ENCODE results near the gene INVS.
"Not testable (repeated sequence)": the region's sequence is repeated elsewhere in the genome, so short reads cannot be mapped to it uniquely, and the experiment has no call there.

INVS gene, protein sequence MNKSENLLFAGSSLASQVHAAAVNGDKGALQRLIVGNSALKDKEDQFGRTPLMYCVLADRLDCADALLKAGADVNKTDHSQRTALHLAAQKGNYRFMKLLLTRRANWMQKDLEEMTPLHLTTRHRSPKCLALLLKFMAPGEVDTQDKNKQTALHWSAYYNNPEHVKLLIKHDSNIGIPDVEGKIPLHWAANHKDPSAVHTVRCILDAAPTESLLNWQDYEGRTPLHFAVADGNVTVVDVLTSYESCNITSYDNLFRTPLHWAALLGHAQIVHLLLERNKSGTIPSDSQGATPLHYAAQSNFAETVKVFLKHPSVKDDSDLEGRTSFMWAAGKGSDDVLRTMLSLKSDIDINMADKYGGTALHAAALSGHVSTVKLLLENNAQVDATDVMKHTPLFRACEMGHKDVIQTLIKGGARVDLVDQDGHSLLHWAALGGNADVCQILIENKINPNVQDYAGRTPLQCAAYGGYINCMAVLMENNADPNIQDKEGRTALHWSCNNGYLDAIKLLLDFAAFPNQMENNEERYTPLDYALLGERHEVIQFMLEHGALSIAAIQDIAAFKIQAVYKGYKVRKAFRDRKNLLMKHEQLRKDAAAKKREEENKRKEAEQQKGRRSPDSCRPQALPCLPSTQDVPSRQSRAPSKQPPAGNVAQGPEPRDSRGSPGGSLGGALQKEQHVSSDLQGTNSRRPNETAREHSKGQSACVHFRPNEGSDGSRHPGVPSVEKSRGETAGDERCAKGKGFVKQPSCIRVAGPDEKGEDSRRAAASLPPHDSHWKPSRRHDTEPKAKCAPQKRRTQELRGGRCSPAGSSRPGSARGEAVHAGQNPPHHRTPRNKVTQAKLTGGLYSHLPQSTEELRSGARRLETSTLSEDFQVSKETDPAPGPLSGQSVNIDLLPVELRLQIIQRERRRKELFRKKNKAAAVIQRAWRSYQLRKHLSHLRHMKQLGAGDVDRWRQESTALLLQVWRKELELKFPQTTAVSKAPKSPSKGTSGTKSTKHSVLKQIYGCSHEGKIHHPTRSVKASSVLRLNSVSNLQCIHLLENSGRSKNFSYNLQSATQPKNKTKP

DNA sequence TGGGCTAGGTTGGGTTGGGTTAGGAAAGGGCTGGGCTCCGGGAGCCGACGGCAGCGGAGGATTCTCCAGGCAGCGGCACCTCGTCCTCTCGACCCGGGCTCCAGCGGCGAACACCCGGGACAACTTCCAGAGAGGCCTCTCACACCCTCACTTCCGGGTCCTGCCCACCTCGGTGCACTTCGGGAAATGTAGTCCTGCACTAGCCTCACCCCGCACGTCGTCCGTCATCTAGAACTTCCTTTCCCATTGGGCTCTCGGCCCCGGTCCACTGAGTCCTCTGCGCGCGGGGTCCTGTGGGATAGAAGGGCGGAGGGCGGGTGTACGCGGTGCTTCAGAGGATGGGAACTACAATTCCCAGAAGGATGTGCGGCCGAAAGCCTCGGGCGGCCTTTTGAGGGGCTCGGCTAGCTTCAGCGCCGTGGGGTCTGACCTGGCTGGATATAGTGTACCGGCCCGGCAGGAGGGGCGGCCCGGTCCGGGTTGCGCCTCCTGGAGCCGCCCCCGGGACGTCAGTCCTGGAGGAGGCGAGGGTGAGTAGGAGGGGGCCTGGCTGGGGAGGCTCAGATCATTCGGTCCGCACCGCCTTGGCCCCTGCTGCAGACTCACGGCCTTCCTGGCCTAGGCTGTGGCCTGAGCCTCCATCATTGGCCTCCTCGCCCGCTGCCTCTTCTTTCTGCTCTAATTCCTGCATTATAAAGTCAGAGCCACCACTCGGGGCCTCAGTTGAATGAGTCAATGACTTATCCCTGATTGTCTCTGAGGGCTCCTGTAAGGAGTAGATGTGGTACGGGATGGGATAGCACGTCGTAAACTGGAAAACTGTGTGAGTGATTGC is at the start of gene INVS, which contains the start of gene ERP44:
INVS (plus strand) TSS at position 357 of the 835 bp plus-strand sequence. CDS start 5,279 bp downstream, outside the sequence.
ERP44 (minus strand) TSS at position 114 of the 835 bp plus-strand sequence. CDS start 160 bp downstream, outside the sequence.
- peak; percentile 84 for DNase-seq

DNA sequence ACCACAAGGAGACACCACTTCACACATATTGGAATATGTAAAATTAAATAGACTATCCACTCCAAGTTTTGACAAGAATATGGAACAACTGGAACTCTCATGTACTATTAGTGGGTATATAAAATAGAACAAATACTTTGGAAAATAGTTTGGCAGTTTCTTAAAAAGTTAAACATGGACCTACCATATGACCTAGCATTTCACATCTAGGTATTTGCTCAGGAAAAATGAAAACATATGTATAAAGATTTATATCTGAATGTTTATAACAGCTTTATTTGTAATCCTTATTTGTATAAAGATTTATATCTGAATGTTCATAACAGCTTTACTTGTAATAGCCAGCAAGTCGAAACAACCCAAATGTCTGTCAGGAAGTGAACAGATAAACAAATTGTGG is 49.5 kb upstream of the INVS start:
- DNase-seq = no peak

DNA sequence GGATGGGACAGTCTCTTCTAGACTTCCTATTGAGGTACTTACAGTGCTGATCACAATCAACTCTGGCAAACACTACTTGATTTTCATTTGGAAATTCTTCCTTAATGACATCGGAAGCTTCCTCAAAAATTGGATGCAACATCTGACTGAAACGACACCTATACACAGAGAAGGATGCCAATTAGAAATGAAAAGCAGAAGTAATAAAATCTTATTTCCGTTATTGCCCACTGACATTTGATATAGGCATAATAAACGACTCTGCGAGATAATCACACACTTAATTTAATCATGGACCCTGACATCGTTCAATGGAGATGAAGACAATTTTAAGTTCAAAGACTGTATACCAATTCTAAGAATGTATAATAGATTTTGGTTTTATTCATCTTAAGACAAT is 46.7 kb upstream of the INVS start:
- no peak for DNase-seq

DNA sequence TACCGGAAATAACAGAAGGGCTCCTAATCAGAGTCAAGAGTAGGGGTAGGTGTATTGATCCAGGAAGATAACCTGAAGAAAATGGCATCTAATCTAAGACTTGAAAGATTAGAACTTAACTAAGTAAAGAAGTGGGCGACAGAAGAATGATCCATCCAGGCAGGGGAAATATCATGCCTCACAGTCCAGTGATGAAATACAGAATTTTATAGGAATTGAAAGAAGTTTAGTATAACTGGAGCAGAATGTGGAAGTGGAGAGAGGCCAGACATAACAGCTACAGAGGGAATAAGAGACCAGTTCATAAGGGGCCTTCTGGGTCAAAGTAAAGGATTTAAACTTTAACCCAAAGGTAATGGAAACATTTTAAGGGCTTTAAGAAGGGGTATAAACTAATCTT is 42.5 kb upstream of the INVS start:
- no peak for DNase-seq

DNA sequence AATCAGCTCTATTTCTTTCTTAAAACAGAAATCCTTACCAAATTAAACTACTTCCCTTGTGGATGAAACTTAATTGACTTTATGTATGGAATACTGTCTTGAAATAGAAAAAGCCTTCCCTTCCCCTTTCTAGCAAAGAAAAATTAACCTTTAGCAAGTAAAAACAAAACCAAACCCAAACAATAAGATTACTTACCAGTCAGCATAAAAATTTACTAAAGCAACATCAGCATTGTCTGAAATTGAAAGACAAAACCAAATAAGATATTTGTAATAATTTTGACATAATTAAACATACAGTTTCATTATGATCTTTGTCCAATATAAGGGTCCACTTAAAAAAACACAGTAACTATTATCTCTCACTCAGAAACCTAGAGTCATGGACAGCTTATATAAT is 41.4 kb upstream of the INVS start:
- DNase-seq = no peak

DNA sequence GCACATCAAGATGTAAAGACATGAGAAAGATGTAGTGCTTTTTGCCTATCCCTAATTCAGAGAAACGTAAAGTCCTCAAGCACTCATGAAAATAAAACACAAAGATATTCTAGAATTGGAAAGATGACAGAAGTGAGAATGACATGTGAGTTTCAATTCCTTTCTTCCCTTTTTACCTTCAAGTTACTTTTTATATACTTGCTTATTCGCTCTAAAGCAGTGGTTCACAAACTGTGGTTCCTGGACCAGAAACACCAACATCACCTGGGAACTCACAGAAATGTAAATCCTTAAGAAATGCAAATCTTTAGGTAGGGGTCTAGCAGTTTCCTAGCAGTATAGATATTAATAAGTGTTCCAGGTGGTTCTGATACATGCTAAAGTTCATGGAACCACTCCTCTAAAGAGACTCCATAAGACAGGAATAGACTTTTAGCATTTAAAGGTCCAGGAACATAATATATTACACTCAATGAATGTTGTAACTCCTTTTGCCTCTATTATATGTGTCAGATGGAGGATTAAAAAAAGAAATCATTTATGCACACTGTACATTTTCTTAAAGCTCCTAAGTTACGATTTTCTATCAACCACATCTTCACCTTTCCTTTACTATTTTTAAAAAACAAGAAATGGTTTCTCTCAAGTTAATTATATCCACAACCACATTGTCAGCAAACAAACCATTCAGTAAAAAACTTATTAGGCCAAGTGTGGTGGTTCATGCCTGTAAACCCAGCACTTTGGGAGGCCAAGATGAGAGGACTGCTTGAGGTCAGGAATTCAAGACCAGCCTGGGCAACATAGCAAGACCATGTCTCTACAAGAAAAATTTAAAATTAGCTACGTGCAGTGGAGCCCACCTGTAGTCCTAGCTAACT is 40.1 kb upstream of the INVS start:
- DNase-seq = no peak

DNA sequence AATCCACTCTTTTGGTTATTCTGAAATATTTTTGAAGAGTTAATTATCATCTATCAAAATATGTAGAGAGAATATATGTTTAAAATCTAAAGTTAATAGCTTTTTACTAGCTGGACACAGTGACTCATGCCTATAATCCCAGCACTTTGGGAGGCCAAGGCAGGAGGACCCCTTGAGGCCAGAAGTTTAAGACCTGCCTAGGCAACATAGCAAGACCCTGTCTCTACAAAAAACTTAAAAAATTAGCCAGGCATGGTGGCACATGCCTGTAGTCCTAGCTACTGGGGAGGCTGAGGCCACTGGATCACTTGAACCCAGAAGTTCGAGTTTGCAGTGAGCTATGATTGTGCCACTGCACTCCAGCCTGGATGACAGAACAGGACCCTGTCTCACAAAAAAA is 36.4 kb upstream of the INVS start:
- not testable (repeated sequence) for DNase-seq

DNA sequence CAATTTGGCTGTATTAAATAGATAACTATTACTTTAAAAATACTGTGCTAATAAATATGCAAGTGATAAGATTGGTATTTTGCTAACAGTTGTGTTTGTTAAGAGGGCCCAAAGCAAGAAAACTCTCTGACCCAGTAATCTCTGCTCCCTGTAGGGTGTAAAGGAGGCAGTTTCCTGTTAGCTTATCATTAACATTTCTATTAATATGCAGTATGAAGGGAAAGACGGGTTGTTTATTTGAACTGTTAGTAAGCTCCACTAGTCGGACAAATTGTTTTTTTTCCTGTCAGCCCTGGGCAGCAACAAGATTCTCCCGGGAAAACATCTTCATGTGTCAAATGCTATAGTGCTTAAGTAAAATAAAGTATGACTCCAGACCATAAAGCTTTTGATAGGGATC is 35.9 kb upstream of the INVS start:
- DNase-seq = no peak

DNA sequence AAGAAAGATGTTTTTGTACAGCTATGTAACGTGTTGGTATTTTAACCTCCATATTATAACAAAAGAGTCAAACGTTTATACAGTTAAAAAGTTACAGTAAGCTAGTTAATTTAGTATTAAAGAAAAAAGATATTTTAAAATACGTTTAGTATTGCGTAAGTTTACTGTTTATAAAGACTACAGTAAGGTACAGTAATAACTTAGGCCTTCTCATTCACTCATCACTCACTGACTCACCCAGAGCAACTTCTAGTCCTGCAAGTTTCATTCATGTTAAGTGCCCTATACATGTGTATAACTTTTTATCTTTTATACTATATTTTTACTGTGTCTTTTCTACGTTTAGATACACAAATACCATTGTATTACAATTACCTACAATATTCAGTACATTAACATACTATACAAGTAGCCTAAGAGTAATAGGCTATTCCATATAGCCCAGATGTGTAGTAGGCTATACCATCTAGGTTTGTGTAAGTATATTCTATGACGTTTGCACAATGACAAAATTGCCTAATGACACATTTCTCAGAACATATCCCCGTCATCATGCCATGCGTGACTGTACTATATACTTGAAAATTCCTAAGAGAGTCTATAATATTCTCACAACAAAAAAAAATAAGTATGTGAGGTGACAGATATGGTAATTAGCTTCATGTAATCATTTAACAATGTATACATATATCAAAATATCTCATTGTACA is 34.0 kb upstream of the INVS start:
- DNase-seq = no peak

DNA sequence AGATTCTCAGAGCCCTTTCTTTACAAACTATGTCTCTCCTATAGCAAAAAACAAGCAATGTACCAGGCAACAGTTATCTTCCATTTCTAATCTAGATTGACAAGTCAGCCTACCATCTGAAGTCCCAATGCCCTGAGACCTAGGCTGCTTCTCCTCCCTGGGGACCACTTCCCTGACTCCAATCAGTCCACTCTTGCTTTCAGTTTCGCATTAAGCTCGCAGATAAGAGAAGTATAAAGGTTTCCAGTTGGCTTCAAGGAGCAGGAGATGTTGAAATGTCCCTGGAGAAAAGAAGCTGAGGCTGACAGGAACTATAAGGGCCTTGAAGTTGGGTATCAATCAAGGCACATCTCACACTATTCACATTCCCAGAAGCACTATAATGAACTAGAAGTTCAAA is 32.5 kb upstream of the INVS start:
- peak; percentile 37 for DNase-seq

DNA sequence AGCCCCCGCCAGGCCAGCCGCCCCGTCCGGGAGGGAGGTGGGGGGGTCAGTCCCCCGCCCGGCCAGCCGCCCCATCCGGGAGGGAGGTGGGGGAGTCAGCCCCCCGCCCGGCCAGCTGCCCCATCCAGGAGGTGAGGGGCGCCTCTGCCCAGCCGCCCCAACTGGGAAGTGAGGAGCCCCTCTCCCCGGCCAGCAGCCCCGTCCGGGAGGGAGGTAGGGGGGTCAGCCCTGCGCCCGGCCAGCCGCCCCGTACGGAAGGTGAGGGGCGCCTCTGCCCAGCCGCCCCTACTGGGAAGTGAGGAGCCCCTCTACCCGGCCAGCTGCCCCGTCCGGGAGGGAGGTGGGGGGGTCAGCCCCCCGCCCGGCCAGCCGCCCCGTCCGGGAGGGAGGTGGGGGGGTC is 31.1 kb upstream of the INVS start:
- DNase-seq = not testable (repeated sequence)

DNA sequence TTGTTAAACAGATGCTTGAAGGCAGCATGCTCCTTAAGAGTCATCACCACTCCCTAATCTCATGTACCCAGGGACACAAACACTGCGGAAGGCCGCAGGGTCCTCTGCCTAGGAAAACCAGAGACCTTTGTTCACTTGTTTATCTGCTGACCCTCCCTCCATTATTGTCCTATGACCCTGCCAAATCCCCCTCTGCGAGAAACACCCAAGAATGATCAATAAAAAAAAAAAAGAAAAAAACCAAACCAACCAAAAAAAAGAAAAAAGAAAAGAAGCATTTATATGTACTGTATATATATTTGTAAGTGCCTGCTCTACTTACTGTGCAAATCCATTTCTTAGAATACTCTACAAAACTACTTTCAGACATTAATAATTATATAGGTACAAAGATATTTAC is 30.0 kb upstream of the INVS start:
- DNase-seq = not testable (repeated sequence)

DNA sequence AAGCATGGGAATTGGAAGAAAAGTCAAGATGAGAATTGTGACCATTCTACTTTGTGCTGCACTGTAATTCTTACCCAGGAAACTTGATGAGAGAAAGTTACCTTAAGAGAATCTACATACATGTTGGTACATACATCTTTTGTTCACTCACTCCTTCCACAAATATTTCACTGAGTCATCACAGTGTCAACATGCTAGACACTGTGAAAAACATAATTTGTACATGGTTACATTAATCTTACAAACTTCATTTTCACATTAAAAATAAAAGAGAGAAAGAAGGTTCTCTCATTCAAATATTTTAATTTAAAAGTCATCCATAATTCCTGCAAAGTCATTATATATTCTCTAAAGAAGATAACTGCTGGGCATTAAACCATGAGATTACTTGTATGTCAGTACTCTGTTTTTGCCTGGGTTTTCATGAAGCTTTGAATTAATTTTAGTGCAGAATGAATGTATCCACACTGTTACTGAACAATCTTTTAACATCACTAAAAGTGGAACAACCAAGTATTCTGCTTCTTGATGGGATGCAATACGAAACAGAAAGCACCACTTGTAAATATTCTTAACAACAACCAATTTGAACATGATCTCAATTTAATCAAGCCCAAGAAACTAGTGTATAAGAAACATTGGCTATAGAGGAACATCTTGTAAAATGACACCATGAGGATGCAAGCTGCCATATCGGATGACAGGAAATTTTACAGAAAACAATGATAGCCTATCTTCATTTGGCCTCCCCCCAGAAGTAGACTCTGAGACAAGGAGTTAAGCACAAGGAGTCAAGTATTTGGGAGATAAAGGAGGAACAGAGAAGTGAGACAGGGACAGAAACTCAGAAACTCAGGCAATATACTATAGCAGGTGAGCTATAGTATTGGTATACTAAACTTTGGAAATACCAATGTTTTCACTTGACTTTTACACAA is 28.7 kb upstream of the INVS start:
- no peak for DNase-seq

DNA sequence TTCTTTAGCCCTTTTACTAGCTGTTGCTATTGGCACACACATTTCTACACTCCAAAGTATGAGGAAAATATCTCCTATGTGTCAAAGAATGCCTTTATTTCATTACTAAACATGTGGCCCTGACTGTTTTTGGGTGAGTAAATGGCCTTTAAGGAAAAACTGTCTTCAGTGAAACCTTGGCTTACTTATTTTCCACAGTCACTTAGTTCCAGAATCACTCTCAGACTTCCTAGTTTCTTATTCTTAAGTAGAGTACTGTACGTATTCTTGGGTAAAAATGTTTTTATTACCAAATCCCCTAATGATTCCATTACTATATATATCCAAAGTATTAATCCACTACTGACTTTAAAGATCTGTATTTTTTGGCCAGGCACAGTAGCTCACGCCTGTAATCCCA is 27.8 kb upstream of the INVS start:
- no peak for DNase-seq

DNA sequence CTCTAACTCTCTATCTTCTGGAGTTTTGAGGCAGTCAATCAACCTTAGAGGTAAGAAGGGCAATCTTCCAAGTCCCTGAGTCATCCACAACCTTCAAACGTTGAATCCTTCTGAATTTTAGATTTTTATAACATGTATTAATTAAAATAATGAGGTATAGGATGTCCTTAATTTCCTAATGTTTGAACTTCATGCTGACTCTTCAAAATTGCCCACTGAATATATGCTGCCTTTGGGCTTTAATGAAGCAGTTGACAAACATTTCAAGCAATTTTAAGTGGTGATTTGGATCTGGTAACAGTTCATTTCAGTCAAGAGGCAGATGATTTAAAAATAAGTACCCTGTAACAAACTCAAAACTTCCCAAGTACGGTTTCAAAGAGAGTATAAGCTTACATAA is 26.2 kb upstream of the INVS start:
- no peak for DNase-seq

DNA sequence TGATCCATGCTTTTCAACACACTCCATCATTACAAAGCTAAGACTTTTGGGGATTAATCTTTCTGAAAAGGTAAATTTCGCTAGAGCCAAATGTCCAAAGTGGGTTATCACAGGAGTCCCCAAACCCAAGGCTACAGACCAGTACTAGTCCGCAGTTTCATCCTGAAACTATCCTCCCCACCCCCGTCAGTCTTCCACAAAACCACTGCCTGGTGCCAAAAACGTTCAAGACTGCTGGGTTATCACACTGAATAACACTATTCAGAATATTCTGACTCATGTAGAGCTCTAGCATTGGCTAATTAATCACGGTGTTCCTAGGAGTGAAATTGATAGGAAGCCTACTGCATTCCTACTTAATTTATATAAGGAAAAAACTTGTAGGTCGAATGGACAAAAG is 24.9 kb upstream of the INVS start:
- no peak for DNase-seq

DNA sequence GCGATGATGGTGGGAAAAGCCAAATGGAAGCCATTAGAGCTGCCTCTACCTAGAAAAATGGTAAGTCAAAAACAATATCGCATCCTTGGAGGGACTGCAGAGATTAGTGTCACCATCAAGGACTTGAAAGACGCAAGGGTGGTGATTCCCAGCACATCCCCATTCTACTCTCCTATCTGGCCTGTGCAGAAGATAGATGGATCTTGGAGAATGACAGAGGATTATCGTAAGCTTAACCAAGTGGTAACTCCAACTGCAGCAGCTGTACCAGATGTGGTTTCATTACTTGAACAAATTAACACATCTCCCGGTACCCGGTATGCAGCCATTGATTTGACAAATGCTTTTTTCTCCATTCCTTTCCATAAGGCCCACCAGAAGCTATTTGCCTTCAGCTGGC is 24.1 kb upstream of the INVS start:
- no peak for DNase-seq

DNA sequence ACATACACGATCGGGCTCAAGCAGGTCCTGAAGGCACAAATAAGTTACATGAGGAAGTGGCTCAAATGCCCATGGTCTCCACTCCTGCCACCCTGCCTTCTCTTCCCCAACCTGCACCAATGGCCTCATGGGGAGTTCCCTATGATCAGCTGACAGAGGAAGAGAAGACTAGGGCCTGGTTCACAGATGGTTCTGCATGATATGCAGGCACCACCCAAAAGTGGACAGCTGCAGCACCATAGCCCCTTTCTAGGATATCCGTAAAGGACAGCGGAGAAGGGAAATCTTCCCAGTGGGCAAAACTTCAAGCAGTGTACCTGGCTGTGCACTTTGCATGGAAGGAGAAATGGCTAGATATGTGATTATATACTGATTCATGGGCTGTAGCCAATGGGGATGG is 22.8 kb upstream of the INVS start:
- not testable (repeated sequence) for DNase-seq

DNA sequence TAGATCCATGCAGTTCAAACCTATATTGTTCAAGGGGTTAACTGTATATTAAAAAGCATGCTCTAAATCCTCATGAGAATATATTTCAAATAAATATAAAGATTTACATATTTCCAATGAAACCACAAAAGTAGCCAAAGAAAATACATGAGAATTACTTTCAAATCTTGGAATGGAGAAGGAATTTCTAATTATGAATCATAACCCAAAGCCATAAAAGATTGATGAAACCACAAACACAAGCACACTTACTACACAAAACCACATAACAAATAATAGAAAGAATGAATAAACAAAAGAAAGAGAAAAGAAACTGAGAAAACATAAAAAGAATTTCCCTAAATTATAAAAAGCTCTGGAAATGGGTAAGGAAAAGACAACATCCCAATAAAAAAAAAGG is 16.3 kb upstream of the INVS start:
- DNase-seq = no peak
